HEK293T (cell line): Measurements from ENCODE around the gene P2RX2.

Experiments
- CTCF ChIA-PET: fragments of 350-600 bp; formaldehyde crosslinking; extraction: SDS; loops from one replicate; lab custom pipeline; 2021; ENCODE audit warnings: antibody characterized with exemption, inconsistent platforms; lab: Yijun Ruan, JAX
- POLR2A ChIA-PET: fragments of 350-600 bp; formaldehyde crosslinking; extraction: SDS; loops from one replicate; lab custom pipeline; 2020; ENCODE audit warnings: antibody characterized with exemption, inconsistent platforms; lab: Yijun Ruan, JAX
- DNase-seq: peaks from one replicate; pipeline ENCODE4 v3.0.0; 2012; ENCODE audit warnings: mixed read lengths; ENCODE audit errors: extremely low spot score
- ARNT ChIP-seq: fragments of 450-650 bp; IDR thresholded peaks from 2 replicates; pipeline ENCODE4 v1.6.1; 2017; ENCODE audit warnings: mild to moderate bottlenecking
- BHLHE40 ChIP-seq: fragments of 450-650 bp; IDR thresholded peaks from 2 replicates; pipeline ENCODE4 v1.6.1; 2016; ENCODE audit warnings: mild to moderate bottlenecking, moderate library complexity, borderline replicate concordance
- CTBP1 ChIP-seq: fragments of 450-650 bp; IDR thresholded peaks from 2 replicates; pipeline ENCODE4 v1.6.1; 2016; ENCODE audit warnings: borderline replicate concordance
- ELF4 ChIP-seq: fragments of 450-650 bp; IDR thresholded peaks from 2 replicates; pipeline ENCODE4 v1.6.1; 2017; ENCODE audit warnings: antibody characterized with exemption
- FOXA1 ChIP-seq: fragments of 450-650 bp; IDR thresholded peaks from 2 replicates; pipeline ENCODE4 v1.6.1; 2016; ENCODE audit warnings: mild to moderate bottlenecking
- FOXK2 ChIP-seq: fragments of 450-650 bp; IDR thresholded peaks from 2 replicates; pipeline ENCODE4 v1.6.1; 2016; ENCODE audit warnings: mild to moderate bottlenecking
- FOXM1 ChIP-seq: fragments of 450-650 bp; IDR thresholded peaks from 2 replicates; pipeline ENCODE4 v1.6.1; 2017; ENCODE audit warnings: mild to moderate bottlenecking, borderline replicate concordance
- HDGF ChIP-seq: fragments of 450-650 bp; IDR thresholded peaks from 2 replicates; pipeline ENCODE4 v1.6.1; 2017; ENCODE audit warnings: antibody characterized with exemption, borderline replicate concordance
- L3MBTL2 ChIP-seq: fragments of 450-650 bp; conservative IDR thresholded peaks from 2 replicates; pipeline ENCODE4 v1.6.1; 2016; ENCODE audit warnings: mild to moderate bottlenecking
- LEF1 ChIP-seq: fragments of 450-650 bp; IDR thresholded peaks from 2 replicates; pipeline ENCODE4 v1.6.1; 2017; ENCODE audit warnings: mild to moderate bottlenecking, borderline replicate concordance
- NFRKB ChIP-seq: fragments of 450-650 bp; IDR thresholded peaks from 2 replicates; pipeline ENCODE4 v1.6.1; 2016; ENCODE audit warnings: mild to moderate bottlenecking, moderate library complexity
- PKNOX1 ChIP-seq: fragments of 450-650 bp; IDR thresholded peaks from 2 replicates; pipeline ENCODE4 v1.6.1; 2016
- SP1 ChIP-seq: fragments of 450-650 bp; IDR thresholded peaks from 2 replicates; pipeline ENCODE4 v1.6.1; 2017
- SUZ12 ChIP-seq: fragments of 450-650 bp; IDR thresholded peaks from 2 replicates; pipeline ENCODE4 v1.6.1; 2016; ENCODE audit warnings: mild to moderate bottlenecking
- TARDBP ChIP-seq: fragments of 450-650 bp; IDR thresholded peaks from 2 replicates; pipeline ENCODE4 v1.6.1; 2016
- ZNF384 ChIP-seq: fragments of 450-650 bp; IDR thresholded peaks from 2 replicates; pipeline ENCODE4 v1.6.1; 2016

P2RX2 gene

GRCh38 chr12:132571598-132571997 lies 47.0 kb upstream of the P2RX2 start:
- TF ChIP-seq PKNOX1 (no peak), CTBP1 (no peak), ELF4 (no peak), ZNF384 (no peak), FOXK2 (no peak)
- ChIA-PET POLR2A (no interaction called here), CTCF (no interaction called here)
- DNase-seq: no peak

- DNase-seq: no peak
- ChIA-PET CTCF (no interaction called here), POLR2A (no interaction called here)
- TF ChIP-seq TARDBP (no peak), CTBP1 (no peak), BHLHE40 (no peak), ZNF384 (no peak), FOXK2 (no peak), L3MBTL2 (no peak)
Observed at GRCh38 chr12:132572106-132572505, 46.5 kb upstream of the P2RX2 start.

GRCh38 chr12:132572801-132573760 lies 45.5 kb upstream of the P2RX2 start:
- ChIA-PET POLR2A (no interaction called here), CTCF (no interaction called here)
- TF ChIP-seq HDGF (no peak), ARNT (no peak), NFRKB (no peak), SUZ12 (no peak), FOXA1 (no peak), ZNF384 (no peak), PKNOX1 (no peak)

GRCh38 chr12:132574271-132574996 lies 44.1 kb upstream of the P2RX2 start:
- POLR2A ChIA-PET: no interaction called here
- DNase-seq: no peak
- TF ChIP-seq BHLHE40 (no peak), PKNOX1 (no peak), ZNF384 (no peak), ELF4 (no peak), ARNT (no peak), FOXA1 (no peak), FOXK2 (no peak), TARDBP (no peak), NFRKB (no peak), SUZ12 (no peak), L3MBTL2 (no peak), FOXM1 (no peak), HDGF (no peak), LEF1 (no peak), SP1 (no peak), CTBP1 (no peak)
- CTCF ChIA-PET: no interaction called here

More at GRCh38 chr12:132572801-132573760, 45.5 kb upstream of the P2RX2 start:
- no peak for DNase-seq

- ChIA-PET CTCF (no interaction called here), POLR2A (no interaction called here)
- DNase-seq: no peak
- TF ChIP-seq NFRKB (no peak), PKNOX1 (no peak), SP1 (no peak), FOXA1 (no peak), L3MBTL2 (no peak), ZNF384 (no peak), BHLHE40 (no peak), ELF4 (no peak), SUZ12 (no peak), FOXK2 (no peak), ARNT (no peak), TARDBP (no peak), HDGF (no peak), CTBP1 (no peak), FOXM1 (no peak), LEF1 (no peak)
Observed at GRCh38 chr12:132575661-132576060, 42.9 kb upstream of the P2RX2 start.

- ChIA-PET POLR2A (no interaction called here), CTCF (no interaction called here)
- DNase-seq: no peak
- TF ChIP-seq SP1 (no peak), L3MBTL2 (no peak), FOXK2 (no peak), PKNOX1 (no peak), HDGF (no peak), CTBP1 (no peak), LEF1 (no peak), SUZ12 (no peak), FOXA1 (no peak), ARNT (no peak), BHLHE40 (no peak), NFRKB (no peak), ELF4 (no peak)
Observed at GRCh38 chr12:132576701-132577100, 41.9 kb upstream of the P2RX2 start.
